Occipital lobe (tissue), 2 donors: ENCODE measurements around the gene C4orf33. TPM values are rescaled to one million over a fixed set of nuclear protein-coding genes. Genes with fewer than 3 reads are reported as not detected.
"Not testable (repeated sequence)": the region's sequence is repeated elsewhere in the genome, so short reads cannot be mapped to it uniquely, and the experiment has no call there.

ENCODE experiments used
- DNase-seq: peaks from one replicate; lab custom pipeline; 2025; lab: John Stamatoyannopoulos, UW
- total RNA-seq: library from RNA; depleted of rRNA; stranded (reverse); fragments of >200 nt; gene quantifications from one replicate; pipeline ENCODE4 v1.2.3, GENCODE V29; 2014

C4orf33 gene
- total RNA-seq, 1 donor from 2014 or later = 10.1 TPM

- not testable (repeated sequence) for DNase-seq
These were observed 30.7 kb downstream of the C4orf33 start for GRCh38 chr4:129126614-129127013.

- DNase-seq = no peak
These were observed 33.2 kb downstream of the C4orf33 start for GRCh38 chr4:129129143-129129542.

- DNase-seq = no peak
These were observed 35.4 kb downstream of the C4orf33 start for GRCh38 chr4:129131343-129131742.

DNA sequence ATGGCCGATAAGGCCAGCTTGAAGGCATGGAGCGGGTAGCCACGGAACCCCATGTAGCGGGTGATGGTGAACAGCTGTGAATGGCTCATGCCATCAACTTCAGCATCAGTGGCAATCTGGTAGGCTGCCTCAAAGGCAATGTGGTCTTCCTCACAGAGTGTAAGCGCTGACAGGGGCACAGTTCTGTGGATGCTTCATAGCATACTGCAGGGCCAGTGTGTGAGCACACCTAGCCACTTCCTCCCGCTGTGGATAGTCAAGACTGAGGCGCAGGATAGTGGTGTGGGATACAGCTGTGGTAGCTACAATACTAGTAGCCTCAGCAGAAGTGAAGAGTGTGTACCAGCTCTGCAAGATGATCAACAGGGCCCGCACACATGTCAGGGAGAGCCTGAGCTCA lies 40.5 kb downstream of the C4orf33 start:
- DNase-seq = no peak

- DNase-seq = no peak
These were observed 43.0 kb downstream of the C4orf33 start for GRCh38 chr4:129138810-129139496.

DNA sequence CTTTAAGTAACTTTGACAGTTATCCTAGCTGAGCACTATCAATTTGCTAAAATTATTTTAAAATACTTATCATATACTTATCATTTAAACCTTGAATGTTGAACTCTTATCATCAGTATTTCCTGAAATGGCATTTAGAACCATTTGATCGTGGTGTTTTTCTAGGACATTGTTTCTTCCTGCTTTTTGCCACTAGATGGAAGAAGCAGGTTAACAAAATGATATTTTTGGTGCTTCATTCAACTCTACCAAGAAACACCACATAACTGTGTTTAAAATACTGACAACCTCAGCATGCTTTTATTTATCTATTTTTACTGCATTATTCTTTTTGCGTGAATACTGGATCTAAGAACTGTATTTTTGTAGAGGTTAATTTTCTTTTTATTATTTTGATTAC lies 44.6 kb downstream of the C4orf33 start:
- DNase-seq = no peak

DNA sequence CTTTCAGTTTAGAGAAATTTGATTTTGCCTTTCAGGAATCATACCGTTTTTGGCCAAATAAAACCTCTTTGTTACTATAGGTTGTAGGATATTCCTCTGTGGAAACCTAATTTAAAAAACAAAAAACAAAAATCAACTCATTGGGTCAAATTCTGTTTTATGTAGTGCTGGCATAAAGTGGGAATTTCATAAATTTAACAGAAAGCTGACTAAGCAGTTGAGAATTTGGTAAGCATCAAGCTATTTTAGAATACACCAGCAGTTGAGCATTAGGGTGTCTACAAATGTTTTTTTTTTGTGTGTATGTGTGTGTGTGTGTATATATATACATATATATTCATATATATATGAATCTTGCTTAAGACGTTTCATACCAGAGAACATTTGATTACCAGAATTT lies 47.4 kb downstream of the C4orf33 start:
- no peak for DNase-seq

GRCh38 chr4:129144755-129145206 lies 48.8 kb downstream of the C4orf33 start:
- DNase-seq = no peak

DNA sequence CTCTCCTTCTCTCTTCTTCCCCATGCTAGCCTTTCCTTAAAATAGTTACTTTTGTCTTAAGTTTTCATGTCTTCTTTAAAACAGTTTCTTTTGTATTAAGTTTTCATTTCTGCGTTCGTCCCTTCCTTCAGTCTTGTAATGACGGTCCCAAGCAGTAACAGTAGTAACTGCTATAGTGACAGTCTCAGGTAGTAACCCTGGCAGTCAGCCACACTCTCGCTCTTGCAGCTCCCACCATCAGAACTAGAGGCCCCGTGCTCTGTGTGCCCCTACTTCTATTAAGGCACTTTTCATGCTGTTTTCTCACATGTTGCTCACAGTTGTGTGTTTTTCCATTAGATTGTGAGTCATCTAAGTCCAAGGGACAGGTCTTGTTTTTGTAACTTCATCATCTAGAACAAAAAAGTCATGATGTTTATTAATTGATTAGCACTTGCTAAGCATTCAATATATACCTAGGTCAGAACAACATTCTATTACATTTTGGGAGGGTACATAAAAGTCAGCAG lies 49.3 kb downstream of the C4orf33 start:
- DNase-seq = no peak

DNA sequence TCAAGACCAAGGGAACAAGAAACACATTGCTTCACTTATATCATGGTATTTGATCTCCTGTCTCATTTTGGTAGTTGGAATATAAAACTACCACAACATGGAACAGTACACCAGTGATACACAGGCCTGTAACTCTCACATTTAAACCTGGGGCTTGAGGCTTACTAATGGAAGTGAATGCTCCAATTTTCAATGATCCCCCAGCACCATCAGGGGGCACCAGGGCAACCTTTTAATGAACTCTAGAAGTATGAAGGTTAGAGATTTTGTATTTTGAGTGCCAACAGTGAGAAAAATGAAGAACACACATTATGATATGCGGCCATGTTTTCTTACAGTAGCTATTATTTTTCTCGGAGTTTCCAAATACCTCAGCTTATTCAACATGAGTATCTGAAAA lies 50.7 kb downstream of the C4orf33 start:
- DNase-seq = no peak

- no peak for DNase-seq
These were observed 52.9 kb downstream of the C4orf33 start for GRCh38 chr4:129148892-129149291.

GRCh38 chr4:129149906-129150305 lies 54.0 kb downstream of the C4orf33 start:
- DNase-seq = no peak

GRCh38 chr4:129152350-129152749 lies 56.4 kb downstream of the C4orf33 start:
- no peak for DNase-seq

- DNase-seq = no peak
These were observed 57.7 kb downstream of the C4orf33 start for GRCh38 chr4:129153700-129154099.

DNA sequence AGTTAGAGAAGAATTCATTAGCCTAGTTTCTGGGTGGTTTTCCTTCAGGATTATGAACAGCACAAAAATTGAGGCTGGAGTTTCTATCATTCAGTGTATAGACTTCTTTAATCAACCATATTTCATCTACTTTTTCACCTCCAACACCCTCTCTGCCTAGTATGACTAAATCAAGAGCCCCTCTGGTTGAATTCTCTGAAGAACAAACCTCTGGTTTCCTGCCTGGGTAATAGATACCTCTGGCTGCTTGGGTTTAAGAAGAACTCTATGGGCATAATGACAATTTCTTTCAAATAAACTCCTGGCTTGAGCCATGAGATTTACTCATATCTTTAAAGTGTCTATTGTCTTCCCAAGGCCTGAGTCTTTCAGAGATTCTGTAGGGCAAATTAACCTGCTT lies 66.5 kb downstream of the C4orf33 start:
- no peak for DNase-seq

DNA sequence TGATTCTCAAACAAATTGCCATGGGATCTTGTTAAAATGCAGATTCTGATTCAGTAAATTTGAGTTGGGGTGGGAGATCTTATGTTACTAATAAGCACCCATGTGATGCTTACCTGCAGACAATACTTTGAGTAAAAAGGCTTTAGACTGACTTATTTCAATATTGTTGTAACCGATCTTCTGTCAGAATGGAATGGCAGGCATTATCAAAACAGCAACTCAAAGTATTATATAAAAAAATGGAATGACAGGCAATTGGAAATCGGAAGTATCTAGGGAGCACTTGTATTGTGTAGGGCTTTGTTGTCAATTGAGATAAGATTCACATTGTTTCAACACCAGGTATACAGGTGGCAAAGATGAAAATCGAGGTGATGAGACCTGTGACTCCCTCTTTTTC lies 67.5 kb downstream of the C4orf33 start:
- no peak for DNase-seq

DNA sequence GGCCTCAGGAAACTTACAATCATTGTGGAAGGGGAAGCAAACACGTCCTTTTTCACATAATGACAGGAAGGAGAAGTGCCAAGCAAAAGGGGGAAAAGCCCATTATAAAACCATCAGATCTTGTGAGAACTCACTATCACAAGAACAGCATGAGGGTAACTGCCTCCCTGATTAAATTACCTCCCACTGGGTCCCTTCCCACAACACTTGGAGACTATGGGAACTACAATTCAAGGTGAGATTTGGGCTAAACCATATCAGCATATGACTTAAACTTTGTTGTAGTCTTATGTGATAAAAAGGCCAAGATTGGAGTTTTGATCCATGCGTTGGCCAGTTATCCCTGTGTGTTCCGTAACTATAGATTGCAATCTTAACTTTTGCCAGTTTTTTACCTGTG lies 68.3 kb downstream of the C4orf33 start:
- no peak for DNase-seq

Other genes with a start within 250 kb of the C4orf33 start
- gene SCLT1, start 2.6 kb upstream of the C4orf33 start, total RNA-seq = 94.8 TPM